T follicular helper cell (primary cell): ENCODE measurements around the gene MECP2.
A peak's percentile ranks its signal among the peaks of the same experiment; 100 is the strongest.
"Not testable (repeated sequence)": the region's sequence is repeated elsewhere in the genome, so short reads cannot be mapped to it uniquely, and the experiment has no call there.

ENCODE experiments used
- DNase-seq: peaks from one replicate; pipeline ENCODE4 v3.0.0-alpha.2; 2020; ENCODE audit warnings: low read depth
- total RNA-seq, 2 experiments: gene quantifications; one replicate each; lab custom pipeline; 2026; lab: John Stamatoyannopoulos, UW

Gene MECP2
- total RNA-seq = 72.2 to 181 reads per million in 2 experiments

DNA sequence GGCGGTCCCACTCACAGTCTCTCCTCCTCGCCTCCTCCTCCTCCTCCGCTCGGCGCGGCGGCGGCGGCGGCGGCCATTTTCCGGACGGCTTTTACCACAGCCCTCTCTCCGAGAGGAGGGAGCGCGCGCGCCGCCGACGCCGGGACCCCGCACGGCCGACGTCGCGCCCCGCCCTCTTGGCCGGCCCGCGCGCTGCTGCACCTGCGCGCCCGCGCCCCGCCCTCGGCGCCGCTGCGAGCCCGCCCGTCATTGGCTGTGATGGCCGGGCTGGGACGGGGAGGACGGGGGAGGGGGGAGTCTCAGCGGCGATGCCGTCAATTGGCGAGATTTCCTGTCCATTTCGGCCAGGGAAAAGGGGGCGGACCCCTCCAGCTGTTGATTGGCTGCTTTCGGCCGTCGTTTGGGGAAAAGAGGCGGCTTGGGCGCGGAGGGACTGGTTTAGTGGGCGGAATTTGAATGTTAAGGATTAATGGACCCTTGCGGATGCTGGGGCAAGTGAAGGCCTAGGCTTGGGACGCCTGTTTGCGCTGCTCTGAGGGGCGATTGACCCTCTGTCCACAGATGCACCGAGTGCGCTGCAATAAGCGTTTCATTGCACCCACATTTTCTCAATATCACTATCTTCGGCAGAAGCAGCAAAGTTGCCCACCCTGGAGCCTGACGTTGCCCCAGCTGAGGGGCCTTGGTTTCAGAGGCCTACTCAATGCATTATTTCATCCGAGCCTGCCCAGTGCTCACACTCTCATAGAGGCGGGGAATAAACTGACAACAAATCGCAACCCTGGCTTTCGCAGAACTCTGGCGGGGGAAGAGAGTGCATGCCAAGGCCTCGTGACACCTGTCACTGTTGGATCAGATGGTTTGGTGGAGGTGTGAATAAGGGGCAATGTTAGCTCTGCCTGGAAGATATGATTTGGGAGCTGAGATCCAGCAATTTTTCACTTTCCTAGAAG, at the start of gene MECP2:
MECP2 (minus strand) TSS at position 129 of the 953 bp plus-strand sequence.
- DNase-seq = peak; percentile 73

DNA sequence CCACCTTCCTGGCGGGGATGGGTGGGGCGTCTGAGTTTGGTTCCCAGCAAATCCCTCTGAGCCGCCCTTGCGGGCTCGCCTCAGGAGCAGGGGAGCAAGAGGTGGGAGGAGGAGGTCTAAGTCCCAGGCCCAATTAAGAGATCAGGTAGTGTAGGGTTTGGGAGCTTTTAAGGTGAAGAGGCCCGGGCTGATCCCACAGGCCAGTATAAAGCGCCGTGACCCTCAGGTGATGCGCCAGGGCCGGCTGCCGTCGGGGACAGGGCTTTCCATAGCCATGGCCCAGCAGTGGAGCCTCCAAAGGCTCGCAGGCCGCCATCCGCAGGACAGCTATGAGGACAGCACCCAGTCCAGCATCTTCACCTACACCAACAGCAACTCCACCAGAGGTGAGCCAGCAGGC, 46.5 kb upstream of the MECP2 start, which contains the start of gene OPN1LW:
OPN1LW (plus strand) TSS at position 234 of the 400 bp plus-strand sequence; CDS start at position 275, 41 bp downstream.
- not testable (repeated sequence) for DNase-seq

DNA sequence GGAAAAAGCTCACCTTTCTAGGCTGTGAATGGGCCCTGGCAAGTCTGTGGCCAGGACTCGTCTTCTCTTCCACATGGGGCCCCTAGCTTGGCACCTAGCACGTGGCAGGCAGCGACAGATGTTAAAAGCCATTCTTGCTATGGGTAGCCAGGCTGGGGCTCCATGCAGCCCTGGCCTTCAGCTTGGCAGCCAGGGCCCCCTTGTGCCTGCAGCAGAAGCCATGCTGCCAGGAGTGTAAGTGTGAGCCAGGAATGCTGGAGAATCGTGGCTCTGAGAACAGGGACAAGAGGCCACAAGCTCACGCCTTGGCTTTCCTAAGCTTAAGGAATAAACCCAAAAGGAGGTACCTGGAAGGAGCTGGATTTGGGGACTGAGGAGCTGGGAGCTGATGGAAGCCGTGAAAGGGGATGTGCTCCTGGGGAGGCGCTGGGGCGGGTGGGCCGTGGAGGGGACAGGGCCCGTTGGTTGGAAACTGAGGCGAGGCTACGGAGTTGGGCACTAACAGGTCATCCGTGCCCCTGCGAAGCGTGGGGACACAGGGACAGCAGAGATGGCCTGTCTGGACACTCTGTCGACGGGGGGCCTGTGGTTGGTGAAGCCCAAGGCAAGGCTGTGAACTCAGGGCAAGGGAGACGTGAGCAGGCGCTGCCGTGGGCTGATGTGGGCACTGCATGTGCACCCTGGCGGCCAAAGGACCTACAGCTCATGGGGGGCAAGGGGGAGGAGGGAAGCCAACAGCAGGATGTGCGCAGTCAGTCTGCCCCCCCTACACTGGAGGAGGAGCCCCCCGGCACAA, 45.6 kb upstream of the MECP2 start:
- no peak for DNase-seq

DNA sequence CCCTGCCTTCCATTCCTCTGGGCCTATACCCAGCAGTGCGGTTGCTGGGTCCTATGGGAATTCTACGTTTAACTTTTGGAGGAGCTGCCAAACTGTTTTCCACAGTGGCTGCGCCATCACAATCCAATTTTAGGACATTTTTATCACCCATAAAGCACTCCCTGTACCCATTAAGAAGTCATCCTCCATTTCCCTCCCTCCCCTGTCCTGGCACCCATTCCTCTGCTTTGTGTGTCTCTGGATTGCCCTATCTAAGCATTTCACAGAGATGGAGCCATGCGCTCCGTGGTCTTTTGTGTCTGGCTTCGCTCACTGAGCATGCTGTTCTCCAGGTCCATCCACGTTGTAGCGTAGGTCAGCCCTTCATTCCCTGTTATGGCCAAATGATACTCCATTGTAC, 44.9 kb upstream of the MECP2 start:
- no peak for DNase-seq

DNA sequence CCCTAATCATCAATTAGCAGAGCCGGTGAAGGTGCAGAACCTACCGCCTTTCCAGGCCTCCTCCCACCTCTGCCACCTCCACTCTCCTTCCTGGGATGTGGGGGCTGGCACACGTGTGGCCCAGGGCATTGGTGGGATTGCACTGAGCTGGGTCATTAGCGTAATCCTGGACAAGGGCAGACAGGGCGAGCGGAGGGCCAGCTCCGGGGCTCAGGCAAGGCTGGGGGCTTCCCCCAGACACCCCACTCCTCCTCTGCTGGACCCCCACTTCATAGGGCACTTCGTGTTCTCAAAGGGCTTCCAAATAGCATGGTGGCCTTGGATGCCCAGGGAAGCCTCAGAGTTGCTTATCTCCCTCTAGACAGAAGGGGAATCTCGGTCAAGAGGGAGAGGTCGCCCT, 43.2 kb upstream of the MECP2 start:
- DNase-seq = no peak

- DNase-seq = no peak
These were observed 42.7 kb upstream of the MECP2 start for GRCh38 chrX:154140206-154140605.

DNA sequence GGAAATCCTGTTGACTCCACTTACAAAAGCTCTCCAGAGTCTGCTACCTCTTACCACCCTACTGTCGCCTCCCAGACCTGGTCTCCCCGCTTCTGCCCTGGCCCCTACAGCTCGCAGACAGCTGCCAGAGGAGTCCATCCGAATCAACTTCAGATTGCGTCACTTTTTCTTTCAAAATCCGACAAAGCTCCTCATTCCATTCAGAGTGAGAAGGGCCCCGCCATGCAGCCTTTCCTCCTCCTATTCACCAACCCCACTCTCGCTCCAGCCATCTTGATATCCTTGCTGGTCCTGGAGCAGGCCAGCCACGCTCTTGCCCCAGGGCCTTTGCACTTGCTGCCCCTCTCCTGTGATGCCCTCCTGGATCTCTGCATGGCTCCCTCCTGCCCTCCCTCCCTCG, 41.3 kb upstream of the MECP2 start:
- DNase-seq = no peak

GRCh38 chrX:154136627-154137161, 39.2 kb upstream of the MECP2 start:
- peak; percentile 52 for DNase-seq

GRCh38 chrX:154135458-154136229, 38.1 kb upstream of the MECP2 start:
- peak; percentile 5 for DNase-seq

- DNase-seq = no peak
These were observed 34.8 kb upstream of the MECP2 start for GRCh38 chrX:154132366-154132765.

DNA sequence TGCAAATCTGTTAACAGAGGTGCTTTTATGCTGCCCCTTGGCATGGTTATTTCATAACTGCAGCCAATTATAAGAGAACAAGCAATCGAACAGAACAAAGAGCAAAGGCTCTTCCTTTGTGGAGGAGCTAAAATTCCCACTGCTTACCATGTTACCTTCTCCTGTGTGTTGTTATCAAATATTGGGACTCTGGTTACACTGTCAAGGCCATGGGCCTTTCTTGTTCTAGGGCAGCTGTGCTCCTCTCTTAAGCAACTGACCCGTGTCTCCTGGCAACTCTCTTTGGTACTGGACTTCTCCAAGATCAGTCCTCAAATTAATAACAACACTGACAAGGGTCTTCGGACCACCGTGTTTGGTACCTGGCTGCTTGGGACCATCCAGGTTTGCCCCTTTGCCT, 34.4 kb upstream of the MECP2 start:
- no peak for DNase-seq

GRCh38 chrX:154126101-154126500, 28.6 kb upstream of the MECP2 start:
- no peak for DNase-seq

- no peak for DNase-seq
These were observed 28.0 kb upstream of the MECP2 start for GRCh38 chrX:154125391-154126040.

GRCh38 chrX:154123241-154124219, 26.0 kb upstream of the MECP2 start:
- no peak for DNase-seq

GRCh38 chrX:154121961-154122360, 24.4 kb upstream of the MECP2 start:
- no peak for DNase-seq

DNA sequence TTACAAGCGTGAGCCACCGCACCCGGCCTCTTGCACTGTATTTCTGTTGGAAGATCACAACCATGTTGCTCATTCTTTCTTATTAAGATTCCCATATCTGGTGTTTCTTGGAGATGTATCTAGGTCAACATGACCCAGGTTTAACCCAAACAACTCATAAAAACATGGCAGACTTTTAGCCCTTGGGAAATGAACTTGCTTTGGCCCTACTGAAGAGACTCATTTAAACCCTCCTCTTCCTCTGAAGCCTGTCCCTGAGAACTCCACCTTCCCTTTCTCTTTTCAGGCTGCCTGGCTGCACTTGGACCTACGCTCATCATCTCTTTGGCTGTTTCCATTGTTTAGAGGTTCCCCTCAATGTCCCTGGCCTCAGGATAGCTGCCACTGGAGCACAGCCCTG, 23.7 kb upstream of the MECP2 start:
- DNase-seq = no peak

GRCh38 chrX:154120567-154120966, 23.1 kb upstream of the MECP2 start:
- no peak for DNase-seq

- DNase-seq = no peak
These were observed 20.0 kb upstream of the MECP2 start for GRCh38 chrX:154117566-154117965.

GRCh38 chrX:154116426-154117211, 19.1 kb upstream of the MECP2 start:
- DNase-seq = no peak
